ENCODE results near the gene MTFR1L.

Gene MTFR1L

DNA sequence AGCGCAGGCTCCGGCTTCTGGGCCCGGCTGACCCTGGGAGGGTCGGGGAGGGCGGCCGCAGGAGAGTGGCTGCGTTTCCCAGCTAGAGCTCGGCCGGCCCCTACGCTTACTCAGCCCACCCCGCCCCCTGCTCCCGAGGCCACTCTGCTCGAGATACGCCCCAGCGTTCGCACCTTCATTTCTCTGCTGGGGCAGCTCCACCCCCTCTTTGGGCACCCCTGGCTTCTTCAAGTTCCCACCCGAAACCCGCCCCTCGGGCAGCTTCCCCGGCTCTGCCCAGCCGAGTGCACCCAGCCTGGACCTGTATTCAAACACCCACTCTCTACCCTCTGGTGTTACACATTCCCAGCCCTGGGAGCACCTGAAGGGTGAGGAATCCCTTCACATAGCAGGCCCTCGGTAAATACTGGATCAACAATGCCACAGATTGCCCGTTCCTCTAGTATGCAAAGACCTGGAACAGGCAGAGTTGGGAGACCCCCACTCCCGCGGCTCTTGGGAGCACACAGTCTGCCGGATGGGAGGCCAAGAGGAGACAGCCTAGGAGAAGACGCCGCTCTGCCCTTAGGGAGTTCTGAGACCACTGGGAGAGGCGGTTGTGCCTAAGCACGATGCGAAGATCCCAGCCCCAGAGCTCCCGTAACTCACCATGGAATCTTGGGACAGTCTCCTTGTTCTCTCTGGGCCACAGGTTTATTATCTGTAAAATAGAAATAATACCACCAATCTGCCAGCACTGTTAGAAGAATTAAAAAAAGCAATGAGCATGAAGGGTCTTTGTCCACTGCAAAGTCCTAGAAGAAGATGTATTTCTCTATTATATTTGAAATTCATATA lies 56.3 kb downstream of the MTFR1L start:
- DNase-seq (ENCODE audit: low read depth in 1 of 2, low spot score in 1 of 2) = peak in 1 of 2 donors; percentile 9

GRCh38 chr1:25876693-25877077 lies 56.9 kb downstream of the MTFR1L start:
- DNase-seq (ENCODE audit: low read depth in 1 of 2, low spot score in 1 of 2) = no peak

DNA sequence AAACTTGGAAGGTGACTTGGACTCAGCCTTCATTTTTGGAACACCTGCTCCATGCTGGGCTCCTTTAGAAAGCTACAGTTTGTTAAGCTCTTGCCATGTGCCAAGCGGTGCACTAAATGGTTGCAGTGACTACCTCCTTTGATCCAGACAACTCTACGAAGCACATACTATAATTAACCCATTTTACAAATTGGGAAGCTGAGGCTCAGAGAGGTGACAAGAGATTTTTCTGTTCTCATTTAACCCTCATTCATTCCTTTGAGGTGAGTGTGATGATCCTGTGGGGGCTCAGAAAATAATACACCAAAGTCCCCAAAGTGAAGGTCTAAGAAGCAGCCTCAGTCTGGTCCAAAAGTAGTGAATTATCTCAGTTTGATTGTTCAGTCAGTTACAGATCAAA lies 57.4 kb downstream of the MTFR1L start:
- no peak for DNase-seq (ENCODE audit: low read depth in 1 of 2, low spot score in 1 of 2)

GRCh38 chr1:25878690-25879089 lies 58.9 kb downstream of the MTFR1L start:
- DNase-seq (ENCODE audit: low read depth in 1 of 2, low spot score in 1 of 2) = no peak

- no peak for DNase-seq (ENCODE audit: low read depth in 1 of 2, low spot score in 1 of 2)
Measured at GRCh38 chr1:25879675-25880074, 59.9 kb downstream of the MTFR1L start.

DNA sequence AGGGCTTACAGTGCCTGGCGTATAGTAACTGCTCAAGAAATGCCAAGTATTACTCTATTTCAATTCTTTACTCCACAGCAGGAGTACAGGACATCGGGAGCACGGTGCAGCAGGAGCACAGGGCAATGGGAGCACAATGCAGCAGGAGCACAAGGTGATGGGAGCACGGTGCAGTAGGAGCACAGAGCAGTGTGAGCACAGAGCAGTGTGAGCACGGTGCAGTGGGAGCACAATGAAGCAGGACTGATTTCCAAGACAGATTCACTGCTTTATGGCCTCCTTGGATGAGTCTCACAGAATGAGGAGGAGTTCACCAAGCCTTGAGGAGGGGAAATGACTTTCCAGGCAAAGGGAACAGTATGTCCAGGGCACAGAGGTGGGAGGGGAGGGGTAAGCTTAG lies 60.8 kb downstream of the MTFR1L start:
- DNase-seq (ENCODE audit: low read depth in 1 of 2, low spot score in 1 of 2) = no peak

DNA sequence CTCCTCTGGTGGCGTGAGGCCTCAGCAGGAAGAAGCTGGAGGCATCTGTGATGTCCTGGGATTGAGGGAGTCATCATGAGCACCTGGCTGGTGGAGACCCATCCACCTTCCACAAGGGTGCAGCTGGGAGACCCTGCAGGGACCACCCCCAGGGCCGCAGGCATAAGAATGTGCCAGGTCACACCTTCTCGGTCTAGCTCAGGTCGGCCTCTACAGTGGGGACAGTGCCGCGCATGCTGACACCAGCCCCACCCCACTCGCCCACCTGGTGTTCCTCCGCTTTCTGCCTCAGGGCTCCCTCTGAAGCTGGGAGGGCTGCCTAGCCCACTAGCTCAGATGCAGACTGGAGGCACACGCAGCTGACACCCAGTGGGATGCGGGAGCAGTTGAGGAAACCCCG lies 61.5 kb downstream of the MTFR1L start:
- no peak for DNase-seq (ENCODE audit: low read depth in 1 of 2, low spot score in 1 of 2)
